Chondrocyte (in vitro differentiated cells): ENCODE measurements around the gene PSMD4. TPM values are rescaled to one million over a fixed set of nuclear protein-coding genes. Genes with fewer than 3 reads are reported as not detected.

ENCODE experiments used
- DNase-seq: peaks from one replicate; pipeline ENCODE4 v3.0.0; 2021; ENCODE audit warnings: mixed read lengths, low spot score
- H3K27ac Mint-ChIP-seq: one replicate; pipeline ENCODE4 v1.8.0; 2021; ENCODE audit warnings: mild to moderate bottlenecking, moderate library complexity, mixed read lengths; ENCODE audit not compliant: unreplicated experiment
- H3K27me3 Mint-ChIP-seq: 2 replicates; pipeline ENCODE4 v1.8.0; 2021; ENCODE audit warnings: low read depth, mixed read lengths
- H3K36me3 Mint-ChIP-seq: 2 replicates; pipeline ENCODE4 v1.8.0; 2021; ENCODE audit warnings: low read depth, mixed read lengths
- H3K4me1 Mint-ChIP-seq: 2 replicates; pipeline ENCODE4 v1.8.0; 2021; ENCODE audit warnings: low read depth, mild to moderate bottlenecking, mixed read lengths
- H3K4me3 Mint-ChIP-seq: one replicate; pipeline ENCODE4 v1.8.0; 2021; ENCODE audit warnings: mild to moderate bottlenecking, moderate library complexity, mixed read lengths; ENCODE audit not compliant: unreplicated experiment
- H3K9me3 Mint-ChIP-seq: 2 replicates; pipeline ENCODE4 v1.8.0; 2021; ENCODE audit warnings: low read depth, mixed read lengths
- total RNA-seq: library from RNA; stranded (reverse); gene quantifications from 3 replicates; pipeline ENCODE4 v1.2.1, GENCODE V29; 2021
- TF ChIP-seq, protein P1 (sequence below): fragments of 200-600 bp; sonication (generic); IDR thresholded peaks from 2 replicates; pipeline ENCODE4 v1.5.0; 2021; ENCODE audit warnings: antibody characterized with exemption, mild to moderate bottlenecking, moderate library complexity

The PSMD4 gene
- total RNA-seq, 1 donor from 2014 or later = 113 TPM

DNA sequence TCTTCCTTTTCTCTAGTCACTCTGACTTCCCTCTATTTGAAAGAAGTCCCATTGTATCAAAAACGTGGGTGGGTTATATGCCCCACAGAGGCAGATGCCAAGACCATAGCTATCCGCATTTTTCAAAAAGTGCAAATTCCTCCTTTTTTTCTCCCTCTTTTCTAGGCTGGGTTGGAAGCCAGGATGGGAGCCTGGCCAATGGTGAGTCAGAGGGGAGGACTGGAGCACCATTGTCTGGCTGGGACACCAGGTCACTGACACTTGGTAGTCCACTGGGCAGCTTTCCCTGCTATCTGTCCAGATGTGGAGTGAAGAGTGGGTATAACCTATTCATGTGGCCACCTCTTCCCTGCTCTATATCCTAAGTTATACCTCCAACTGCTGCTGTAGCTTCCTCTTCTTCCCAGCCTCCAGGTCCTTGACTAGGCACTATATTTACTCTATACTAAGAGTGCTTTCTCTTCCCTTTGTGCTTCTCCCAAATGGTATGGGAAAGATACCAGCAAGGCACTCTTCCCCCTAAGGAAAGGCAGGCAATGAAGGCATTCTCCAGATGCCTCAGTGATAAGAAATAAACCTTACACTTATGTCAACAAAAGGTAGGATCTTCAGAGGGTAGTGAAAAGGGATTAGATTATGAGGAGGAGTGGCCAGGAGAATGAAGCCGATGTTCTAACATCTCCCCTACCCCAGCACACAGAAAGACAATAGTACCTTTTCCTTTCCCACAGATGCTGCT, 59.8 kb downstream of the PSMD4 start:
- Mint-ChIP-seq H3K4me1 (peaks cover 62% of the 10 kb centered on the region), H3K36me3 (peaks cover 19% of the 10 kb centered on the region), H3K9me3 (no peaks in the 10 kb centered on the region), H3K4me3 (no peak overlapping the region), H3K27me3 (no peaks in the 10 kb centered on the region), H3K27ac (peak overlapping the region; percentile 90)
- no peak for DNase-seq
- TF ChIP-seq, protein P1, sequence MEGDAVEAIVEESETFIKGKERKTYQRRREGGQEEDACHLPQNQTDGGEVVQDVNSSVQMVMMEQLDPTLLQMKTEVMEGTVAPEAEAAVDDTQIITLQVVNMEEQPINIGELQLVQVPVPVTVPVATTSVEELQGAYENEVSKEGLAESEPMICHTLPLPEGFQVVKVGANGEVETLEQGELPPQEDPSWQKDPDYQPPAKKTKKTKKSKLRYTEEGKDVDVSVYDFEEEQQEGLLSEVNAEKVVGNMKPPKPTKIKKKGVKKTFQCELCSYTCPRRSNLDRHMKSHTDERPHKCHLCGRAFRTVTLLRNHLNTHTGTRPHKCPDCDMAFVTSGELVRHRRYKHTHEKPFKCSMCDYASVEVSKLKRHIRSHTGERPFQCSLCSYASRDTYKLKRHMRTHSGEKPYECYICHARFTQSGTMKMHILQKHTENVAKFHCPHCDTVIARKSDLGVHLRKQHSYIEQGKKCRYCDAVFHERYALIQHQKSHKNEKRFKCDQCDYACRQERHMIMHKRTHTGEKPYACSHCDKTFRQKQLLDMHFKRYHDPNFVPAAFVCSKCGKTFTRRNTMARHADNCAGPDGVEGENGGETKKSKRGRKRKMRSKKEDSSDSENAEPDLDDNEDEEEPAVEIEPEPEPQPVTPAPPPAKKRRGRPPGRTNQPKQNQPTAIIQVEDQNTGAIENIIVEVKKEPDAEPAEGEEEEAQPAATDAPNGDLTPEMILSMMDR = no peak

DNA sequence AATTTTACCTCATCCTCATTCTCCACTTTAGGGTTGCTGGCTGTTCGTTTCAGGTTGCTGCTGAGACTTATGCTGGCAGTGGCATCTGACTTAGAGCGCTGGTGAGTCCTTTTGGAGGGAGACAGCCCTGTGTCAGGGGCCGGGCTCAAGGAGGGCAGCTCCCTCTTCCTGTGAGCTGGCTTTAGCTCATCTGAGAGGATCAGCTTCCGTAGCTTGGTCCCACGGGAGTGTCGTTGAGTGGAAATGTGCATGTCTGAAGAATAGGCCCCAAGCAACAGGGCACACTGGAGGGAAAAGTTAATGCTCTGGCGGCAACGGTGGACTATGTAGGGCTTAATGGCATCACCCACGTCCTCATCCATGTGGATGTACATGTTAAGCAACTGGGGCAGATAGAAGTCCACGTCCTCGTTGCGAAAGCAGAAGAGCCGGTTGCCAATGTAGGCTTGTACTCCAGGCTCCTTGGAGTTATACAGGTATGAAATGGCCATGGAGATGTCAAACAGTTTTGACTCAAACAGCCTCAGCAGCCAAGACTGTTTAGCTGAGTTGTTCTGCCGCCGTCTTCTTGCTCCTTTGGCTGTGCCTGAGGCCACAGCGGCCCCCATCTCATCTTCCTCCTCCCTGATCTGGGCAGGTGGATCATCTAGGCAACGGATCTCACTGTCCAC, 61.2 kb downstream of the PSMD4 start:
- Mint-ChIP-seq H3K4me3 (no peak overlapping the region), H3K4me1 (peaks cover 51% of the 10 kb centered on the region), H3K27me3 (no peaks in the 10 kb centered on the region), H3K27ac (peak overlapping the region; percentile 10), H3K36me3 (peaks cover 19% of the 10 kb centered on the region), H3K9me3 (no peaks in the 10 kb centered on the region)
- TF ChIP-seq, protein P1 = no peak
- no peak for DNase-seq

Other genes with a start within 250 kb of the PSMD4 start
- 12.5 to 18.2 TPM (median 14.8 TPM) in 3 replicates for gene MINDY1, start 247.8 kb upstream of the PSMD4 start, total RNA-seq
- gene PRUNE1, start 246.3 kb upstream of the PSMD4 start, total RNA-seq = 14.1 to 15.4 TPM (median 15.3 TPM) in 3 replicates
- 0.36 to 0.63 TPM (median 0.62 TPM) in 3 replicates for gene BNIPL, start 218.1 kb upstream of the PSMD4 start, total RNA-seq
- gene C1orf56, start 207.0 kb upstream of the PSMD4 start, total RNA-seq = 2.8 to 5.9 TPM (median 3.1 TPM) in 3 replicates
- 60.1 to 76.7 TPM (median 76.6 TPM) in 3 replicates for gene CDC42SE1, start 195.1 kb upstream of the PSMD4 start, total RNA-seq
- 42.8 to 49.9 TPM (median 42.8 TPM) in 3 replicates for gene MLLT11, start 194.3 kb upstream of the PSMD4 start, total RNA-seq
- 7.8 to 11.7 TPM (median 8.2 TPM) in 3 replicates for gene GABPB2, start 184.0 kb upstream of the PSMD4 start, total RNA-seq
- gene SEMA6C, start 108.1 kb upstream of the PSMD4 start, total RNA-seq = 7.0 to 9.2 TPM (median 8.9 TPM) in 3 replicates
- gene TNFAIP8L2, start 98.1 kb upstream of the PSMD4 start, total RNA-seq = not detected in 3 replicates
- gene LYSMD1, start 88.8 kb upstream of the PSMD4 start, total RNA-seq = 9.3 to 10.0 TPM (median 9.9 TPM) in 3 replicates
- gene SCNM1, start 88.6 kb upstream of the PSMD4 start, total RNA-seq = 39.6 to 44.3 TPM (median 40.7 TPM) in 3 replicates
- 0.60 to 1.9 TPM in 2 of 3 replicates, not detected in the other for gene TMOD4, start 78.8 kb upstream of the PSMD4 start, total RNA-seq
- gene VPS72, start 64.5 kb upstream of the PSMD4 start, total RNA-seq = 40.4 to 70.5 TPM (median 64.0 TPM) in 3 replicates
- 72.8 to 89.9 TPM (median 80.0 TPM) in 3 replicates for gene PIP5K1A, start 56.2 kb upstream of the PSMD4 start, total RNA-seq
- gene ZNF687, start 27.6 kb downstream of the PSMD4 start, total RNA-seq = 17.5 to 19.3 TPM (median 18.6 TPM) in 3 replicates
- 51.4 to 73.2 TPM (median 54.7 TPM) in 3 replicates for gene PI4KB, start 72.7 kb downstream of the PSMD4 start, total RNA-seq
- gene RFX5, start 92.5 kb downstream of the PSMD4 start, total RNA-seq = 30.0 to 64.7 TPM (median 31.8 TPM) in 3 replicates
- 5.7 to 11.1 TPM (median 8.9 TPM) in 3 replicates for gene SELENBP1, start 118.0 kb downstream of the PSMD4 start, total RNA-seq
- 229 to 257 TPM (median 236 TPM) in 3 replicates for gene PSMB4, start 144.8 kb downstream of the PSMD4 start, total RNA-seq
- gene POGZ, start 204.8 kb downstream of the PSMD4 start, total RNA-seq = 61.7 to 79.7 TPM (median 65.0 TPM) in 3 replicates